ENCODE measurements around the gene KLHL9. TPM values are rescaled to one million over a fixed set of nuclear protein-coding genes. Genes with fewer than 3 reads are reported as not detected.

Gene KLHL9
- total and polyA plus RNA-seq, 2 experiments from 2014 or later = 29.5 to 41.9 TPM

DNA sequence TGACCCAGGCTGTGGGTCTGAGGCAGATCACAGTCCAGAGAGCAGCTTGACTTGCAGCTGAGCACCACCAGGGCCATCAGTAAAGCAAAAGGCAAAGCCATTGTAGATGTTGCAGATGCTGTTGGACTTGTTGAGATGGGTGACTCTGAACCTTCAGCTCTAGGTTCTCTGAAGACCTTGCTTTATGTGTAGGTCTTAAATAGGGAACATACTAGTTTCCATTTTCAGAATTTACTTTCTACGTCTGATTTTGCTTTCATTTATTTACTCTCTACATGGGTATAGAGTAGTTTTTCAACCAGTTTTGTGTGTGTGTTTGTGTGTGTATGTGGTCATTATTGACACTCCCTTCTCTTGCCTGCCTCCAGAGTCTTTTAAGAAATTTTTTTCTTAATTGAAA is 15.6 kb upstream of the KLHL9 start, which contains the start of gene IFNA6:
IFNA6 (minus strand) TSS at position 101 of the 400 bp plus-strand sequence; CDS start at position 101, 0 bp downstream.
- in situ Hi-C loops (cut with MboI) = no loop called here
- no peaks in the 10 kb centered on the region for H3K9me2 ChIP-seq (ENCODE audit: insufficient read depth)
- H3K4me2 ChIP-seq (ENCODE audit: unreplicated experiment) = no peak within 1 kb of the TSS
- TF ChIP-seq EZH2phosphoT487 (IDR thresholded peaks at IDR 0.05; ENCODE audit: insufficient read depth, low read depth) = no peak
- TF ChIP-seq EZH2 (IDR thresholded peaks at IDR 0.05; ENCODE audit: insufficient read depth, poor library complexity, severe bottlenecking) = no peak
- no peak within 1 kb of the TSS for H3K4me3 ChIP-seq
- H3K27ac ChIP-seq = no peak within 1 kb of the TSS
- WGBS, 2 experiments (ENCODE audit: low coverage in 1 of 2, low lambda C conversion rate in 2 of 2, missing lambda C conversion rate in 2 of 2) = 50 to 61% methylated on average over 1 of the region's 1 CpG
- DNase-seq = no peak
- H3K79me2 ChIP-seq (ENCODE audit: insufficient read depth) = no peaks in the 10 kb centered on the region
- H3K9ac ChIP-seq = no peak within 1 kb of the TSS
- H2AFZ ChIP-seq = no peak within 1 kb of the TSS
- H3F3A ChIP-seq (ENCODE audit: insufficient read depth) = no peaks in the 10 kb centered on the region
- no peaks in the 10 kb centered on the region for H3K36me3 ChIP-seq (ENCODE audit: low read depth)
- no peaks in the 10 kb centered on the region for H3K4me1 ChIP-seq (ENCODE audit: insufficient read depth)
- H4K20me1 ChIP-seq (ENCODE audit: insufficient read depth) = no peaks in the 10 kb centered on the region
- H3K27me3 ChIP-seq (replicated peaks; ENCODE audit: insufficient read depth) = peaks cover 55% of the 10 kb centered on the region
- no peaks in the 10 kb centered on the region for H3K9me3 ChIP-seq (ENCODE audit: low read depth)

DNA sequence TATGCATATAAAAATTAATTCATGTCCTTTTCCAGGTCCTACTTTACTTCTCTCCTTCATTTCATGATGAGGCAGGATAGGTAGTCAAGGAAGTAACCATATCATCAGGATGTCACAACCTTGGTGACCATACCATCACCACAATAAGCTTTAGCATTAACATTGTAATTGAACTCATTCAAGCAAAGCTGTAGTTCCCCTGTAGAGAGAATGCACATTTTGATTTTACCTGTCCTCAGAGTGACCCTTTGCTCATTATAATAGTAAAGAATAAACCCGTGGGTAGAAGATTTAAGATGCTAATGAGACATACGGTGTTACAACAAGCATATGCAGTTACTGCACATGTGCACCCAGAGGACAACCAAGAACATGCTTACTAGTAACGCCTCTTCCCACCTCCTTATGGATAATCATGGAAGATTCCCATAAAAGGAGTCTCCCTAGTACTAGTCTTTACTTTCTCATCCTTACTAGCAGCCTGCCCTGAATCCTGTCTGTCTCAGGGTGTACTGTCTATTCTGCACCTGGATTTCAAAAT is 13.3 kb upstream of the KLHL9 start:
- Histone ChIP-seq H3K27ac (no peak overlapping the region), H3K36me3 (ENCODE audit: low read depth) (no peaks in the 10 kb centered on the region), H3K9me2 (ENCODE audit: insufficient read depth) (no peaks in the 10 kb centered on the region), H3K9ac (no peak overlapping the region), H3K27me3 (replicated peaks; ENCODE audit: insufficient read depth) (peaks cover 39% of the 10 kb centered on the region), H3K9me3 (ENCODE audit: low read depth) (no peaks in the 10 kb centered on the region), H2AFZ (no peak overlapping the region), H3K4me2 (ENCODE audit: unreplicated experiment) (no peak overlapping the region), H3K4me3 (no peak overlapping the region), H3K79me2 (ENCODE audit: insufficient read depth) (no peaks in the 10 kb centered on the region), H4K20me1 (ENCODE audit: insufficient read depth) (no peaks in the 10 kb centered on the region), H3K4me1 (ENCODE audit: insufficient read depth) (no peaks in the 10 kb centered on the region), H3F3A (ENCODE audit: insufficient read depth) (no peaks in the 10 kb centered on the region)
- TF ChIP-seq EZH2 (IDR thresholded peaks at IDR 0.05; ENCODE audit: insufficient read depth, poor library complexity, severe bottlenecking) = no peak
- TF ChIP-seq EZH2phosphoT487 (IDR thresholded peaks at IDR 0.05; ENCODE audit: insufficient read depth, low read depth) = no peak
- in situ Hi-C loops (cut with MboI) = no loop called here
- WGBS, 2 experiments (ENCODE audit: low coverage in 1 of 2, low lambda C conversion rate in 2 of 2, missing lambda C conversion rate in 2 of 2) = 27 to 32% methylated on average over 3 of the region's 3 CpGs
- no peak for DNase-seq

DNA sequence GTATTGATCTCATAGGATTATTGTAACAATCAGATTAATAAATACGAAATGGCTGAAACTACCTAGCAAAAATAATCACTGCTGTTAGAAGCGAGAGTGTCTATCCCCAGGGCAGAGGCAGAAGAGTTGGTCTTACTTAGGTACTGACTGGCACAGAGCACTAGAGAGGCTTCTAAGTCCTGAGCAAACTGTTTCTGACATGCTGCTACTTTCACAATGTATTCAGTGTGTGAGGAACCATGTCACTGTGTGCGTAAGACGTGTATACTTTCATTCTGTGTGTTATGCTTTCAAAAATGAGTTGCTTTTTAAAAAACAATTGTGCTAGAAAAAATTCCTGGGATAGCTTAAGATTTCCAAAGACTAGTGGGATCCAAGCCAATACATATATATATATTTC is 5.5 kb upstream of the KLHL9 start:
- Histone ChIP-seq H3K79me2 (ENCODE audit: insufficient read depth) (peaks cover 1% of the 10 kb centered on the region; the same call in 1 of the 2 replicates), H3K36me3 (ENCODE audit: low read depth) (no peaks in the 10 kb centered on the region), H4K20me1 (ENCODE audit: insufficient read depth) (no peaks in the 10 kb centered on the region), H3F3A (ENCODE audit: insufficient read depth) (no peaks in the 10 kb centered on the region), H3K27me3 (replicated peaks; ENCODE audit: insufficient read depth) (0 out of 2 replicates have a peak, but pooled peaks cover 3% of the 10 kb centered on the region), H3K4me3 (no peak overlapping the region), H3K27ac (no peak overlapping the region), H3K9ac (no peak overlapping the region), H3K4me1 (ENCODE audit: insufficient read depth) (peaks cover 4% of the 10 kb centered on the region), H3K9me2 (ENCODE audit: insufficient read depth) (no peaks in the 10 kb centered on the region), H2AFZ (no peak overlapping the region), H3K9me3 (ENCODE audit: low read depth) (no peaks in the 10 kb centered on the region), H3K4me2 (ENCODE audit: unreplicated experiment) (no peak overlapping the region)
- DNase-seq = no peak
- 82 to 83% methylated on average over 4 of the region's 4 CpGs for WGBS, 2 experiments (ENCODE audit: low coverage in 1 of 2, low lambda C conversion rate in 2 of 2, missing lambda C conversion rate in 2 of 2)
- TF ChIP-seq EZH2 (IDR thresholded peaks at IDR 0.05; ENCODE audit: insufficient read depth, poor library complexity, severe bottlenecking) (no peak), EZH2phosphoT487 (IDR thresholded peaks at IDR 0.05; ENCODE audit: insufficient read depth, low read depth) (no peak)
- in situ Hi-C loops (cut with MboI) = no loop called here

DNA sequence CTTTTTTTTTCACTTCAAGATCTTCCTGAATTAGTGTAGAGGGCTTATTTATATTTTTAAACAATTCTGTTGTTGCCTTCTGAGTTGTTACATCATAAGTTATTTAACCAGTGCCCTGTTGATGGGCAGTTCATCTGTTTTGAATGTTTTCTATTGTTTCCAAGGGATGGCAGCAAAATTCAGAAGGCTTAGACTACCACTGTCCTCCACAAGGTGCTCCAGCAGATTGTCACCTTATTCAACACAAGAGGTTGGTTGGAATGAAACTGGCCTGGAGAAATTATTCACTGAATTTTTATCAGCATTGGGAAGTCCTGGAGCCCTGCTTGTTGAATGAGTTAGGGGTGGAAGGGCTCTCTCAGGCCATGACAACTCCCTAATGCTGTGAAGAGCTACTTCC is 1.3 kb upstream of the KLHL9 start:
- H3K4me1 ChIP-seq (ENCODE audit: insufficient read depth) = peaks cover 34% of the 10 kb centered on the region
- TF ChIP-seq EZH2 (IDR thresholded peaks at IDR 0.05; ENCODE audit: insufficient read depth, poor library complexity, severe bottlenecking) (no peak), EZH2phosphoT487 (IDR thresholded peaks at IDR 0.05; ENCODE audit: insufficient read depth, low read depth) (no peak)
- H3K9ac ChIP-seq = no peak overlapping the region
- H3K27ac ChIP-seq = no peak overlapping the region
- no peaks in the 10 kb centered on the region; the same call in 1 of the 2 replicates for H3K36me3 ChIP-seq (ENCODE audit: low read depth)
- in situ Hi-C loops (cut with MboI) = no loop called here
- H3F3A ChIP-seq (ENCODE audit: insufficient read depth) = no peaks in the 10 kb centered on the region
- H4K20me1 ChIP-seq (ENCODE audit: insufficient read depth) = peaks cover 2% of the 10 kb centered on the region; the same call in 1 of the 2 replicates
- peak overlapping the region; percentile 97 for H2AFZ ChIP-seq
- H3K4me2 ChIP-seq (ENCODE audit: unreplicated experiment) = no peak overlapping the region
- DNase-seq = no peak
- H3K4me3 ChIP-seq = no peak overlapping the region
- H3K9me2 ChIP-seq (ENCODE audit: insufficient read depth) = no peaks in the 10 kb centered on the region; the same call in 1 of the 2 replicates
- H3K79me2 ChIP-seq (ENCODE audit: insufficient read depth) = peaks cover 42% of the 10 kb centered on the region
- no peaks in the 10 kb centered on the region for H3K27me3 ChIP-seq (replicated peaks; ENCODE audit: insufficient read depth)
- no peaks in the 10 kb centered on the region for H3K9me3 ChIP-seq (ENCODE audit: low read depth)
